ENCODE measurements around the gene EPHB3.
A peak's percentile ranks its signal among the peaks of the same experiment; 100 is the strongest.
"Not testable (repeated sequence)": the region's sequence is repeated elsewhere in the genome, so short reads cannot be mapped to it uniquely, and the experiment has no call there.

EPHB3 gene

GRCh38 chr3:184602372-184603150, 41.0 kb downstream of the EPHB3 start:
- Mint-ChIP-seq H3K4me3 (no peak overlapping the region), H3K27me3 (peaks cover 47% of the 10 kb centered on the region), H3K27ac (no peak overlapping the region), H3K9me3 (no peaks in the 10 kb centered on the region), H3K4me1 (peaks cover 16% of the 10 kb centered on the region), H3K36me3 (ENCODE audit: low read depth) (no peaks in the 10 kb centered on the region)
- DNase-seq = no peak
- ATAC-seq = no peak

GRCh38 chr3:184603151-184604030, 41.8 kb downstream of the EPHB3 start:
- Mint-ChIP-seq H3K4me1 (peaks cover 24% of the 10 kb centered on the region), H3K36me3 (ENCODE audit: low read depth) (no peaks in the 10 kb centered on the region), H3K27ac (no peak overlapping the region), H3K27me3 (peaks cover 47% of the 10 kb centered on the region), H3K9me3 (no peaks in the 10 kb centered on the region), H3K4me3 (peak overlapping the region; percentile 19)
- DNase-seq (no peak), ATAC-seq (no peak)

DNA sequence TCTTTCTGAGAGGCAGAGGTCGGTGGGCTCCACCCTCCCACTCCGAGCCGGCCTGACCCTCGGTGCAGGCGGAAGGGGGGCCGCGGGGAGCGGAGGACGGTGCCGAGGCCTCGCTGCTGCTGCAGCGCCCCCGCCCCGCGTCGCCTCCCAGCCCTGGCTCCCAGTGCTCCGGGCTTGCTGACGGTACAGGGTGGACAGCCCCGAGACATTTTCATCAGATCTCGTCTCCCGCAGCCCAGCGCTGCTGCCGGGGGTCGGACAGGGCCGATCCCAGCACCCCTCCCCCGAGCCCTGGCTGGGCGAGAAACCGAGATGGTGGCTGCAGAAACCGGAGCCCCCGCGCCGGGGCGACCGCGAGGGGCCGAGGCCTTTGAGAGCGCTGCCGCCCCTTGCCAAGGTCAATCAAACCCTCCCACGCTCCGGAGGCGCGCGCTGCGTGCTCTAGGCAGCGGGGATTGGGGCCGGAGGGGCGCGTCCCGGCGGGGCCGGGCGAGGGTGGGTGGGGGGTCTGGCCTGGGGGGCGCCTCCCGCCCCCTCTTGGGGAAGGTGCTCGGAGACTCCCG, 42.5 kb downstream of the EPHB3 start:
- ATAC-seq (no peak), DNase-seq (no peak)
- H3K27me3 Mint-ChIP-seq = peaks cover 47% of the 10 kb centered on the region
- no peaks in the 10 kb centered on the region for H3K36me3 Mint-ChIP-seq (ENCODE audit: low read depth)
- peaks cover 28% of the 10 kb centered on the region for H3K4me1 Mint-ChIP-seq
- H3K9me3 Mint-ChIP-seq = no peaks in the 10 kb centered on the region
- H3K27ac Mint-ChIP-seq = no peak overlapping the region
- peak overlapping the region; percentile 19 for H3K4me3 Mint-ChIP-seq

GRCh38 chr3:184604615-184605290, 43.2 kb downstream of the EPHB3 start:
- Mint-ChIP-seq H3K36me3 (ENCODE audit: low read depth) (no peaks in the 10 kb centered on the region), H3K9me3 (no peaks in the 10 kb centered on the region), H3K4me3 (no peak overlapping the region), H3K4me1 (peaks cover 28% of the 10 kb centered on the region), H3K27ac (no peak overlapping the region), H3K27me3 (peaks cover 47% of the 10 kb centered on the region)
- DNase-seq = no peak
- no peak for ATAC-seq

DNA sequence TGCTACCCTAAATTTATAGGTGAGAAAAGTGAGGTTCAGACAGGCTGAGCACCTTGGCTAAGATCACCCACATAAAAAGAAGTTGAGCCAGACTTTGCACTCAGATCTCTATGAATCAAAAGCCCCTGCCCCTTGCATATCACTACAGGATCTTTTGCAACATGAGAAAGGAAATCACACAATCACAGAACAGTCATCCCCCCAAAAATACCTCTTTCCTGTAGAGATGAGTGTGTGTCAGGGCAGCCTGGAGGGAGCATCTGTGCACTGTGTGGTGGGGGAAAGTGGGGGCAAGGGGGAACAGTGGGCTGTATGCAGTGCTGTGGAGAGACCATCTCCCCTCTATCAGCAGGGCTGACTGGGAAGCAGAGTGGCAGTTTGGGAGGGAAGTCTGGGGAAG, 46.6 kb downstream of the EPHB3 start:
- ATAC-seq (peak; percentile 74), DNase-seq (no peak)
- H3K4me1 Mint-ChIP-seq = peaks cover 28% of the 10 kb centered on the region
- no peaks in the 10 kb centered on the region for H3K9me3 Mint-ChIP-seq
- no peak overlapping the region for H3K27ac Mint-ChIP-seq
- H3K36me3 Mint-ChIP-seq (ENCODE audit: low read depth) = no peaks in the 10 kb centered on the region
- H3K27me3 Mint-ChIP-seq = peaks cover 29% of the 10 kb centered on the region
- H3K4me3 Mint-ChIP-seq = no peak overlapping the region

- no peak overlapping the region for H3K27ac Mint-ChIP-seq
- ATAC-seq (no peak), DNase-seq (no peak)
- no peaks in the 10 kb centered on the region for H3K9me3 Mint-ChIP-seq
- peaks cover 23% of the 10 kb centered on the region for H3K27me3 Mint-ChIP-seq
- peaks cover 24% of the 10 kb centered on the region for H3K4me1 Mint-ChIP-seq
- no peaks in the 10 kb centered on the region for H3K36me3 Mint-ChIP-seq (ENCODE audit: low read depth)
- H3K4me3 Mint-ChIP-seq = no peak overlapping the region
Measured at GRCh38 chr3:184609476-184610244, 48.1 kb downstream of the EPHB3 start.

GRCh38 chr3:184610245-184610871, 48.8 kb downstream of the EPHB3 start:
- Mint-ChIP-seq H3K9me3 (no peaks in the 10 kb centered on the region), H3K27ac (no peak overlapping the region), H3K27me3 (peaks cover 16% of the 10 kb centered on the region), H3K36me3 (ENCODE audit: low read depth) (no peaks in the 10 kb centered on the region), H3K4me1 (peaks cover 24% of the 10 kb centered on the region), H3K4me3 (no peak overlapping the region)
- no peak for ATAC-seq
- DNase-seq = no peak

DNA sequence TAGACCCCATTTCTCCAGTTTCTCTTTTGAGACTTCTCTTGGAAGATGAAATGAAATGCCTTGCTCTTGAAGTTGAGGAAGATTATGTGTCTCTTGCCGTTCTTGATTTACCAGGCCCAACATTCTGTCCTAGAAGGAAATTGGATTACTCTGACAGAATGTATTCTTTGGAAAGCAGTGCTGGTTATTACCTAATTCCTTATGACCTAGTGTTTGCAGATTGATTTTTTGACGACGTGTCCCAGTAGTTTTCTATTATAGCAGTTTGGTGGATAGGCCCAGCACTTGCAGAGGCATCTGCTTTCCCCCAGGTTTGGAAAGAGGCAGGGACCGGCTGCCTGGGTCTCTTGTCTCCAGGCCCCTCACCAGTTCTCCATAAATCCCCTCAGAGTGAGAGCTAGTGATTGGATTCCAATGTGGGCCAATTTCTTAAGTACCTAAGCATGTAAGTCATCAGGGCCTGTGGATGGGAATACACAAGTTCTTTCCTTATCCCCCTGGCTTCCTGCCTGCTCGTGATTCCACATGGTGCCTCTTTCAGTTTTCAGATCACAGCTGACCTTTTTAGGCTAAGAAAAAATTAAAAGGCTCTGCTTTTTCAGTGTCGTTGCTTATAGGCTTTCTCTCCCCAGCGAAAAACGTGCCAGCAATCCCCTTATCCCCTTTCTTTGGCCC, 50.2 kb downstream of the EPHB3 start:
- ATAC-seq = no peak
- no peak overlapping the region for H3K27ac Mint-ChIP-seq
- H3K4me3 Mint-ChIP-seq = no peak overlapping the region
- DNase-seq = no peak
- peaks cover 24% of the 10 kb centered on the region for H3K4me1 Mint-ChIP-seq
- H3K27me3 Mint-ChIP-seq = peaks cover 11% of the 10 kb centered on the region
- no peaks in the 10 kb centered on the region for H3K36me3 Mint-ChIP-seq (ENCODE audit: low read depth)
- no peaks in the 10 kb centered on the region for H3K9me3 Mint-ChIP-seq

DNA sequence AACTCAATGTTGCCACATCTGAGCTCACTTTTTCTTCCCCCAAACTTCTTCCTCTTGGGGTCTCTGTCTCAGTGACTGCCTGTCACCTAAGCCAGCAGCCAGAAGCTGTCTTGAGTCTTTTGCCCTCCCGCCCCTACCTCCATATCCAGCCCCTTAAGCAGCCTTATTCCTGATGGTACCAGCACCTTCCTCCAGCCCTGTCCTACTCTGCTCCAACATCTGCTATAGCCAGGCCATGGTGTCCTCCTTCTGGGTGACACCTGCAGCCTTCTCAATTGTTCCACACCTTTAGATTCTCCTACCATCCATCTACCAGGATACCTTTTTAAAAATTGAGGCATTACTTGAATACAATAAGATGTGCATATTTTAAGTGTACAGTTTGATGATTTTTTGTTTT, 53.8 kb downstream of the EPHB3 start:
- ATAC-seq (no peak), DNase-seq (no peak)
- no peak overlapping the region for H3K4me3 Mint-ChIP-seq
- H3K36me3 Mint-ChIP-seq (ENCODE audit: low read depth) = no peaks in the 10 kb centered on the region
- peaks cover 21% of the 10 kb centered on the region for H3K4me1 Mint-ChIP-seq
- H3K27me3 Mint-ChIP-seq = peaks cover 11% of the 10 kb centered on the region
- no peak overlapping the region for H3K27ac Mint-ChIP-seq
- H3K9me3 Mint-ChIP-seq = no peaks in the 10 kb centered on the region

DNA sequence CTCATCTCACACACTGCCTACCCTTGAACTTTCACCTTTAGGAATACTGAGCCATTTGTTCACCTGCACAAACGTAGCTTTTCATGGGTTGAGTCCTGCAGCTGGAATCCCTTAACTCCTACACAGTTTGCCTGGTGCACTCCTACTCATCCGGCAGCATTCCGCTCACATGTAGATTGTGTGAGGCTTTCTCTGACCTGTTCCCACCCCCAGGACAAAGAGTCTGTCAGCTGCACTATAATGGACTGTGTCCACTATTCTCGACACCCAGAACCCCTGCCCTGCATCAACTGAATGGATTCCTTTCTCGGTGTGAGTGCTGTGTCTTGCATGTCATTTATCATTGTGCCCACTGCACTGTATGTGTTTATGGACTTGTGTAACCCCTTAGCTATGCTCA, 54.9 kb downstream of the EPHB3 start:
- peaks cover 18% of the 10 kb centered on the region for H3K4me1 Mint-ChIP-seq
- H3K36me3 Mint-ChIP-seq (ENCODE audit: low read depth) = no peaks in the 10 kb centered on the region
- DNase-seq (no peak), ATAC-seq (no peak)
- no peaks in the 10 kb centered on the region for H3K9me3 Mint-ChIP-seq
- H3K27me3 Mint-ChIP-seq = peaks cover 7% of the 10 kb centered on the region
- H3K27ac Mint-ChIP-seq = no peak overlapping the region
- no peak overlapping the region for H3K4me3 Mint-ChIP-seq

DNA sequence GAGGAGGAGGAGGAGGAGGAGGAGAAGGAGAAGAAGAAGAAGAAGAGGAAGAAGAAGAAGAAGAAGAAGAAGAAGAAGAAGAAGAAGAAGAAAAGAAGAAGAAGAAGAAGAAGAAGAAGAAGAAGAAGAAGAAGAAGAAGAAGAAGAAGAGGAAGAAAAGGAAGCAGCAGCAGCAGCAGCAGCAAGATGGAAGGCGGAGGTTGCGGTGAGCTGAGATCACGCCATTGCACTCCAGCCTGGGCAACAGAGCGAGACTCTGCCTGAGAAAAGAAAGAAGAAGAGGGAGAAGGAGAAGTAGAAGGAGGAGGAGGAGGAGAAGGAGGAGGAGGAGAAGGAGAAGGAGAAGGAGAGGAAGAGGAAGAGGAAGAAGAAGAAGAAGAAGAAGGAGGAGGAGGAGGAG, 55.7 kb downstream of the EPHB3 start:
- not testable (repeated sequence) for H3K36me3 Mint-ChIP-seq (ENCODE audit: low read depth); H3K27me3 Mint-ChIP-seq; H3K4me3 Mint-ChIP-seq; H3K9me3 Mint-ChIP-seq; H3K27ac Mint-ChIP-seq; ATAC-seq; DNase-seq
- peaks cover 18% of the 10 kb centered on the region for H3K4me1 Mint-ChIP-seq

DNA sequence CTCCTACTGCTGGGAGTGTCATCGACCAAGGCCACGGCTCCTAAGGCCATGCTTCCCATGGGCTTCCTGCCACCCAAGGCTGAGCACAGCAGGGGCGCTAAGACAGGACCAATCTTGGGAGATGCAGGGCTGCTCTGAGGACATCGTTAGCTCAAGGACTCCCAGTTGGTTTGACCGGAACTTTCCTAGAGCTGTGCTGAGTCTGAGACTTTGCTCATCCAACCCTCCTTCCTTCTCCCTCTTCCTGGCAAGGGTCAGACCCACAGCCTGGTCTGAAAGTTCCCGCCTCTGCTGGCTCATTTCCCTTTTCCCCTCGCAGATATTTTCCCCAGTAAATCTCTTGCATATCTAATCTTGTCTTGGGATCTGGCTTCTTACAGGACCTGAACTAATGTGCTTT, 57.2 kb downstream of the EPHB3 start:
- peaks cover 8% of the 10 kb centered on the region for H3K27me3 Mint-ChIP-seq
- H3K36me3 Mint-ChIP-seq (ENCODE audit: low read depth) = no peaks in the 10 kb centered on the region
- DNase-seq (no peak), ATAC-seq (no peak)
- H3K4me1 Mint-ChIP-seq = peaks cover 18% of the 10 kb centered on the region
- H3K27ac Mint-ChIP-seq = no peak overlapping the region
- no peaks in the 10 kb centered on the region for H3K9me3 Mint-ChIP-seq
- H3K4me3 Mint-ChIP-seq = no peak overlapping the region

DNA sequence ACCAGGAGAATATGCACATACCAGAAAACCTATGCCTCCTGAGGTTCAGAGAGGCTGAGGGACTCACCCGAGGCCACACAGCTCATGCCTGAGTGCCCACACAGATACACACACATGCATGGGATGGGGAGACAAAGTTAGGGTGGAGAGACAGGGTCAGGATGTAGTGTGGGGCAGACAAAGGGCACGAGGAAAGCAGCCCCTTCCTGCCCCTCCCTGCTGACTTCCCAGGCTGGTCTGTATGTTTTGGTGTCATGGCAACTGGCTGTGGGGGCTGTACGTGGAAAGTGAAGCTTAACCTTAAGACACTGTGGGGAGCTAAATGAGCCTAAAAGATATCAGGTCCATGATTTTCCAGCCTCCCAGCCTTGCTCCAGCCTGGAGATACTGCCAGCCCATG, 57.8 kb downstream of the EPHB3 start:
- H3K9me3 Mint-ChIP-seq = no peaks in the 10 kb centered on the region
- H3K4me3 Mint-ChIP-seq = no peak overlapping the region
- DNase-seq = no peak
- peak; percentile 69 for ATAC-seq
- peaks cover 8% of the 10 kb centered on the region for H3K27me3 Mint-ChIP-seq
- peaks cover 18% of the 10 kb centered on the region for H3K4me1 Mint-ChIP-seq
- no peaks in the 10 kb centered on the region for H3K36me3 Mint-ChIP-seq (ENCODE audit: low read depth)
- H3K27ac Mint-ChIP-seq = no peak overlapping the region
